ENCODE results near the gene TAF12. TPM values are rescaled to one million over a fixed set of nuclear protein-coding genes. Genes with fewer than 3 reads are reported as not detected.
"Not testable (repeated sequence)": the region's sequence is repeated elsewhere in the genome, so short reads cannot be mapped to it uniquely, and the experiment has no call there.

Gene TAF12
- polyA plus RNA-seq (2012; ENCODE audit: low read depth, missing spikeins): 17.5 TPM

GRCh38 chr1:28642847-28643635 is at the start of gene TAF12:
TSS of gene TAF12 (minus strand) at chr1:28643067. CDS start at chr1:28622081, 20,986 bp downstream.
- TF ChIP-seq TAF1 (IDR thresholded peaks at IDR 0.05; ENCODE audit: low read depth, low read length): peak; percentile 94
- peak; percentile 98 for TF ChIP-seq POLR2AphosphoS5 (IDR thresholded peaks at IDR 0.05; ENCODE audit: low read depth, low read length)
- TF ChIP-seq SPI1 (IDR thresholded peaks at IDR 0.05; ENCODE audit: low read depth, low read length): no peak
- TF ChIP-seq PAX5 (IDR thresholded peaks at IDR 0.05; ENCODE audit: insufficient read depth, low read length, severe bottlenecking): no peak
- TF ChIP-seq POU2F2 (IDR thresholded peaks at IDR 0.05; ENCODE audit: low read depth, low read length): peak; percentile 98
- peak; percentile 99 for TF ChIP-seq POLR2A (IDR thresholded peaks at IDR 0.05; ENCODE audit: low read depth, low read length)
- DNase-seq (ENCODE audit: insufficient read length, low spot score): peak; percentile 74
- FAIRE-seq: peak; percentile 95

DNA sequence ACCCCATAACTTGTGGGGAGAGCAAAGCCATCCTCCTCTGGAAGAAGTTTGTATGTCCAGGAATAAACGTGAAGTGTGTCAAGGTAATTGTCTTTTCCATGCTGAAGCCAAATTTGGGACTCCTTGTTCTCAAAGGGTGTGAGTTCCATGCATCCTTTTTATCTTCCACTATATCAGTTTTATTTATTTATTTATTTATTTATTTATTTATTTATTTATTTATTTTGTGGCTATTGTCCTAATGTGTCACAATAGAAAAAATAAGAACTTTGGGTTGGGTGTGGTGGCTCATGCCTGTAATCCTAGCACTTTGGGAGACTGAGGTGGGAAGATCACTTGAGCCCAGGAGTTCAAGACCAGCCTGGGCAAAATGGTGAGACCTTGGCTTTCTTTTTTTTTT is 48.8 kb upstream of the TAF12 start:
- FAIRE-seq; DNase-seq (ENCODE audit: insufficient read length, low spot score): not testable (repeated sequence)

DNA sequence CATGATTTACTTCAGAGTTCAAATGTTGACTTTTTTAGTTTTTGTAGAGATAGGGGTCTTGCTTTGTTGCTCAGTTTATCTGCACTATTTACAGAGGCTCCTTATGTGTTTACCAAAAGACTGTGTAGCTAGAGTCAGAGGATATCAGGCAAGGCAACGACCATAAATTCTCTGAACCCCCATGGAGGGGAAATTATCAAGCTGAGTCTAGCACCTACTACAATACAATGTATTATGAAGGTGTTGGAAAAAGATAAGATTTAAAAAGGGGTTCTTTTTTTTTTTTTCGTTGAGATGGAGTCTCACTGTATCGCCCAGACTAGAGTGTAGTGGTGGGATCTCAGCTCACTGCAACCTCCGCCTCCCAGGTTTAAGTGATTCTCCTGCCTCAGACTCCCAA is 42.1 kb upstream of the TAF12 start:
- TF ChIP-seq SPI1 (IDR thresholded peaks at IDR 0.05; ENCODE audit: low read depth, low read length) (no peak), PAX5 (IDR thresholded peaks at IDR 0.05; ENCODE audit: insufficient read depth, low read length, severe bottlenecking) (no peak), TAF1 (IDR thresholded peaks at IDR 0.05; ENCODE audit: low read depth, low read length) (no peak), POLR2A (IDR thresholded peaks at IDR 0.05; ENCODE audit: low read depth, low read length) (no peak), POLR2AphosphoS5 (IDR thresholded peaks at IDR 0.05; ENCODE audit: low read depth, low read length) (no peak), POU2F2 (IDR thresholded peaks at IDR 0.05; ENCODE audit: low read depth, low read length) (no peak)
- FAIRE-seq: no peak
- DNase-seq (ENCODE audit: insufficient read length, low spot score): no peak

- TF ChIP-seq SPI1 (IDR thresholded peaks at IDR 0.05; ENCODE audit: low read depth, low read length) (no peak), PAX5 (IDR thresholded peaks at IDR 0.05; ENCODE audit: insufficient read depth, low read length, severe bottlenecking) (no peak), POLR2A (IDR thresholded peaks at IDR 0.05; ENCODE audit: low read depth, low read length) (no peak), TAF1 (IDR thresholded peaks at IDR 0.05; ENCODE audit: low read depth, low read length) (no peak), POU2F2 (IDR thresholded peaks at IDR 0.05; ENCODE audit: low read depth, low read length) (no peak), POLR2AphosphoS5 (IDR thresholded peaks at IDR 0.05; ENCODE audit: low read depth, low read length) (no peak)
- FAIRE-seq: no peak
- DNase-seq (ENCODE audit: insufficient read length, low spot score): no peak
These were observed 40.0 kb upstream of the TAF12 start for GRCh38 chr1:28682840-28683239.

DNA sequence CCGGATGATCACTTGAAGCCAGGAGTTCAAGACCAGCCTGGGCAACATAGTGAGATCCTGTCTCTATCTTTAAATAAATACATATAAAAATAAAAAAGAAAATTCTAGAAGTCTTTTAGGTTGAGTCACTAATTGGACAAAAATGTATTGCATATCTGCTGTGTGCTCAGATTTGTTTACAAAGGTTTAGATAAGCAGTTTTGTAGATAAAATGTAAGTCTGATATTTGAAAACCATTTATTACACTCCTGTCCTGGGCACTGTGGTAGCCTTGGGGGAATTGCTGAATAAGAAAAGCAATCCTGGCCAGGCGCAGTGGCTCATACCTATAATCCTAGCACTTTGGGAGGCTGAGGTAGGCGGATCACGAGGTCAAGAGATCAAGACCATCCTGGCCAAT is 37.3 kb upstream of the TAF12 start:
- TF ChIP-seq POU2F2 (IDR thresholded peaks at IDR 0.05; ENCODE audit: low read depth, low read length) (no peak), TAF1 (IDR thresholded peaks at IDR 0.05; ENCODE audit: low read depth, low read length) (no peak), SPI1 (IDR thresholded peaks at IDR 0.05; ENCODE audit: low read depth, low read length) (no peak), POLR2A (IDR thresholded peaks at IDR 0.05; ENCODE audit: low read depth, low read length) (no peak), POLR2AphosphoS5 (IDR thresholded peaks at IDR 0.05; ENCODE audit: low read depth, low read length) (no peak), PAX5 (IDR thresholded peaks at IDR 0.05; ENCODE audit: insufficient read depth, low read length, severe bottlenecking) (no peak)
- DNase-seq (ENCODE audit: insufficient read length, low spot score): no peak
- no peak for FAIRE-seq

GRCh38 chr1:28675924-28676257 is 33.0 kb upstream of the TAF12 start:
- no peak for TF ChIP-seq SPI1 (IDR thresholded peaks at IDR 0.05; ENCODE audit: low read depth, low read length)
- TF ChIP-seq TAF1 (IDR thresholded peaks at IDR 0.05; ENCODE audit: low read depth, low read length): no peak
- no peak for TF ChIP-seq POU2F2 (IDR thresholded peaks at IDR 0.05; ENCODE audit: low read depth, low read length)
- no peak for TF ChIP-seq POLR2AphosphoS5 (IDR thresholded peaks at IDR 0.05; ENCODE audit: low read depth, low read length)
- TF ChIP-seq PAX5 (IDR thresholded peaks at IDR 0.05; ENCODE audit: insufficient read depth, low read length, severe bottlenecking): no peak
- no peak for TF ChIP-seq POLR2A (IDR thresholded peaks at IDR 0.05; ENCODE audit: low read depth, low read length)
- FAIRE-seq: no peak
- DNase-seq (ENCODE audit: insufficient read length, low spot score): no peak

DNA sequence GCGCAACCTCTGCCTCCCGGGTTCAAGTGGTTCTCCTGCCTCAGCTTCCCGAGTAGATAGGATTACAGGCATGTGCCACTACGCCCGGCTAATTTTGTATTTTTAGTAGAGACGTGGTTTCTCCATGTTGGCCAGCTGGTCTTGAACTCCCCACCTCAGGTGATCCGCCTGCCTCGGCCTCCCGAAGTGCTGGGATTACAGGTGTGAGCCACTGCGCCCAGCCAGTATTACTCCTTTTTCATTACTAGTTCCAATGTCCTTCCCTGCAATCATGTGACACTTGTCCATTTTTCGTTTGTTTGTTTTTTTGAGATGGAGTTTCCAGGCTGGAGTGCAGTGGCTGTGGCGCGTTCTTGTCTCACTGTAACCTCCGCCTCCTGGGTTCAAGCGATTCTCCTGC is 30.1 kb upstream of the TAF12 start:
- not testable (repeated sequence) for FAIRE-seq; DNase-seq (ENCODE audit: insufficient read length, low spot score)

GRCh38 chr1:28671254-28671780 is 28.4 kb upstream of the TAF12 start:
- FAIRE-seq: no peak
- DNase-seq (ENCODE audit: insufficient read length, low spot score): no peak
- TF ChIP-seq POLR2A (IDR thresholded peaks at IDR 0.05; ENCODE audit: low read depth, low read length): no peak
- no peak for TF ChIP-seq POLR2AphosphoS5 (IDR thresholded peaks at IDR 0.05; ENCODE audit: low read depth, low read length)
- no peak for TF ChIP-seq PAX5 (IDR thresholded peaks at IDR 0.05; ENCODE audit: insufficient read depth, low read length, severe bottlenecking)
- TF ChIP-seq POU2F2 (IDR thresholded peaks at IDR 0.05; ENCODE audit: low read depth, low read length): no peak

GRCh38 chr1:28668956-28669723 is 26.3 kb upstream of the TAF12 start:
- FAIRE-seq: no peak
- TF ChIP-seq POU2F2 (IDR thresholded peaks at IDR 0.05; ENCODE audit: low read depth, low read length): 0 out of 2 replicates have a peak, but pooled peaks have one; percentile 19
- TF ChIP-seq POLR2AphosphoS5 (IDR thresholded peaks at IDR 0.05; ENCODE audit: low read depth, low read length): 0 out of 2 replicates have a peak, but pooled peaks have one; percentile 72
- TF ChIP-seq POLR2A (IDR thresholded peaks at IDR 0.05; ENCODE audit: low read depth, low read length): no peak
- TF ChIP-seq PAX5 (IDR thresholded peaks at IDR 0.05; ENCODE audit: insufficient read depth, low read length, severe bottlenecking): no peak
- peak; percentile 25; the same call in 1 of the 2 replicates for TF ChIP-seq TAF1 (IDR thresholded peaks at IDR 0.05; ENCODE audit: low read depth, low read length)
- TF ChIP-seq SPI1 (IDR thresholded peaks at IDR 0.05; ENCODE audit: low read depth, low read length): peak; percentile 61
- DNase-seq (ENCODE audit: insufficient read length, low spot score): peak; percentile 82

All from GM12891 (cell line).